HCT116 (cell line): Measurements from ENCODE around the gene ITGA4. TPM values are rescaled to one million over a fixed set of nuclear protein-coding genes. Genes with fewer than 3 reads are reported as not detected.

Source experiments
- ATAC-seq: fragments of 200-7000 bp; cut with Tn5 transposase; 2 replicates; pipeline ENCODE4 v1.9.1; 2020; ENCODE audit warnings: mild to moderate bottlenecking, moderate library complexity
- BruUV-seq: library from RNA; stranded (reverse); fragments of 400-500 nt; replicated peaks from 2 replicates; lab custom pipeline; 2021; lab: Mats Ljungman, UMichigan
- CTCF ChIA-PET: fragments of 300-600 bp; sonication (Branson Sonifier 250); formaldehyde crosslinking; loops from one replicate; lab custom pipeline; 2021; ENCODE audit warnings: antibody characterized with exemption; lab: Charles Lee
- POLR2A ChIA-PET: fragments of 300-600, 350-600 bp; sonication (Branson Sonifier 250); formaldehyde crosslinking; loops from one replicate; lab custom pipeline; 2021; ENCODE audit warnings: antibody characterized with exemption; lab: Charles Lee
- RAD21 ChIA-PET, 2 experiments: fragments of 300-600 bp; sonication (Branson Sonifier 250); formaldehyde crosslinking; loops; one replicate each; lab custom pipeline; 2023; ENCODE audit warnings: low total read pairs in 2 of 2; ENCODE audit not compliant: uncharacterized antibody in 2 of 2, unreplicated experiment in 2 of 2, low non-redundant PET in 1 of 2; lab: Charles Lee
- DNase-seq: peaks from one replicate; pipeline ENCODE4 v3.0.0-alpha.2; 2010; ENCODE audit warnings: low read depth, low spot score
- H2AFZ ChIP-seq: fragments of 200-600 bp; shearing (Covaris generic), sonication (generic); 2 replicates; pipeline ENCODE4 v1.6.1; 2017; ENCODE audit warnings: low read depth, mixed run types, mixed read lengths, antibody characterized with exemption, low read length; ENCODE audit not compliant: poor library complexity, severe bottlenecking
- H3K27ac ChIP-seq: 2 replicates; pipeline ENCODE4 v1.5.1; 2012; ENCODE audit warnings: low read depth, low read length
- H3K27me3 ChIP-seq: fragments of 200-600 bp; sonication (generic); 2 replicates; pipeline ENCODE4 v1.6.1; 2016; ENCODE audit warnings: mixed run types, low read length, mixed read lengths; ENCODE audit not compliant: insufficient read depth
- H3K36me3 ChIP-seq, 2 experiments: fragments of 200-500 bp in 1 of 2; fragments of 200-600 bp in 1 of 2; sonication (Bioruptor generic) in 1 of 2; sonication (generic) in 1 of 2; 2 replicates each; pipeline versions ENCODE4 v1.5.1 to v1.6.1; 2014 to 2016; ENCODE audit warnings: low read length in 2 of 2, inconsistent platforms in 1 of 2, mixed read lengths in 1 of 2, mixed run types in 1 of 2; ENCODE audit not compliant: insufficient read depth in 2 of 2, control insufficient read depth in 1 of 2
- H3K4me1 ChIP-seq, 2 experiments: fragments of 200-600 bp in 1 of 2; sonication (generic) in 1 of 2; 2 replicates each; pipeline versions ENCODE4 v1.5.1 to v1.6.1; 2012 to 2017; ENCODE audit warnings: low read length in 2 of 2, inconsistent platforms in 1 of 2, mild to moderate bottlenecking in 1 of 2, mixed read lengths in 1 of 2, mixed run types in 1 of 2, moderate library complexity in 1 of 2; ENCODE audit not compliant: insufficient read depth in 2 of 2, control insufficient read depth in 1 of 2
- H3K4me2 ChIP-seq: fragments of 200-600 bp; sonication (generic); 2 replicates; pipeline ENCODE4 v1.6.1; 2017; ENCODE audit warnings: mixed run types, low read length, mixed read lengths
- H3K4me3 ChIP-seq, 2 experiments: fragments of 200-600 bp in 1 of 2; sonication (generic) in 1 of 2; replicated peaks in 1 of 2; 2 replicates each; pipeline ENCODE4 v1.5.1; 2011 to 2016; ENCODE audit warnings: low read length in 2 of 2, control low read depth in 1 of 2, low read depth in 1 of 2, mild to moderate bottlenecking in 1 of 2, mixed read lengths in 1 of 2, mixed run types in 1 of 2
- H3K79me2 ChIP-seq: fragments of 200-600 bp; sonication (generic); 2 replicates; pipeline ENCODE4 v1.6.1; 2017; ENCODE audit warnings: mild to moderate bottlenecking, mixed run types, low read length, moderate library complexity, mixed read lengths; ENCODE audit not compliant: insufficient read depth
- H3K9ac ChIP-seq: fragments of 200-600 bp; sonication (generic); 2 replicates; pipeline ENCODE4 v1.6.1; 2016; ENCODE audit warnings: low read length, mixed read lengths
- H3K9me2 ChIP-seq: fragments of 200-600 bp; sonication (generic), shearing (Covaris generic); 2 replicates; pipeline ENCODE4 v1.6.1; 2017; ENCODE audit warnings: mixed run types, mild to moderate bottlenecking, moderate library complexity; ENCODE audit not compliant: insufficient read depth
- H3K9me3 ChIP-seq, 2 experiments: fragments of 200-500 bp in 1 of 2; fragments of 200-600 bp in 1 of 2; sonication (Bioruptor generic) in 1 of 2; sonication (generic) in 1 of 2; 2 replicates each; pipeline ENCODE4 v1.6.1; 2014 to 2017; ENCODE audit warnings: low read length in 2 of 2, mixed read lengths in 2 of 2, inconsistent platforms in 1 of 2, low read depth in 1 of 2, mild to moderate bottlenecking in 1 of 2, mixed run types in 1 of 2, moderate library complexity in 1 of 2; ENCODE audit not compliant: control insufficient read depth in 1 of 2, insufficient read depth in 1 of 2
- H4K20me1 ChIP-seq: fragments of 200-600 bp; sonication (generic), shearing (Covaris generic); 2 replicates; pipeline ENCODE4 v1.6.1; 2017; ENCODE audit warnings: mixed run types, mild to moderate bottlenecking, moderate library complexity; ENCODE audit not compliant: insufficient read depth
- CEBPB ChIP-seq: IDR thresholded peaks from 2 replicates; pipeline ENCODE4 v1.6.1; 2012; ENCODE audit warnings: low read depth
- EGR1 ChIP-seq: IDR thresholded peaks from 2 replicates; pipeline ENCODE4 v1.6.1; 2012; ENCODE audit warnings: low read depth
- EZH2phosphoT487 ChIP-seq: fragments of 200-600 bp; IDR thresholded peaks from 2 replicates; pipeline ENCODE4 v1.6.1; 2018; ENCODE audit warnings: antibody characterized with exemption, borderline replicate concordance
- FOSL1 ChIP-seq: IDR thresholded peaks from 2 replicates; pipeline ENCODE4 v1.6.1; 2012; ENCODE audit warnings: low read depth
- JUND ChIP-seq: IDR thresholded peaks from 2 replicates; pipeline ENCODE4 v1.6.1; 2012
- MAX ChIP-seq: IDR thresholded peaks from 2 replicates; pipeline ENCODE4 v1.6.1; 2012
- RAD21 ChIP-seq: IDR thresholded peaks from 2 replicates; pipeline ENCODE4 v1.6.1; 2012; ENCODE audit warnings: low read depth, mild to moderate bottlenecking
- SP1 ChIP-seq: IDR thresholded peaks from 2 replicates; pipeline ENCODE4 v1.6.1; 2012; ENCODE audit warnings: low read depth
- YY1 ChIP-seq: IDR thresholded peaks from 2 replicates; pipeline ENCODE4 v1.6.1; 2011; ENCODE audit warnings: low read length, low read depth, moderate library complexity, mild to moderate bottlenecking; ENCODE audit not compliant: insufficient replicate concordance; ENCODE audit errors: extremely low read depth
- ZBTB33 ChIP-seq: IDR thresholded peaks from 2 replicates; pipeline ENCODE4 v1.6.1; 2011; ENCODE audit warnings: mild to moderate bottlenecking, low read length, moderate library complexity; ENCODE audit not compliant: insufficient replicate concordance; ENCODE audit errors: extremely low read depth
- ZNF274 ChIP-seq: fragments of 200-500 bp; sonication (Bioruptor generic); IDR thresholded peaks from 2 replicates; pipeline ENCODE4 v1.6.1; 2014; ENCODE audit warnings: mild to moderate bottlenecking, low read depth, low read length, inconsistent platforms
- intact Hi-C: fragments of 100-400 bp; cut with micrococcal nuclease; formaldehyde crosslinking; loops from 2 replicates; pipeline ENCODE4 v1.10.0; 2022
- total RNA-seq: library from RNA; stranded (reverse); gene quantifications from one replicate; pipeline ENCODE4 v1.2.1, GENCODE V29; 2021; ENCODE audit not compliant: unreplicated experiment
- TF ChIP-seq, protein P1 (sequence below): IDR thresholded peaks from 2 replicates; pipeline ENCODE4 v1.6.1; 2012; ENCODE audit warnings: low read depth
- TF ChIP-seq, protein P2 (sequence below): IDR thresholded peaks from 2 replicates; pipeline ENCODE4 v1.6.1; 2012

Gene ITGA4
- total RNA-seq, 1 experiment from 2014 or later, result 0.49 TPM

DNA sequence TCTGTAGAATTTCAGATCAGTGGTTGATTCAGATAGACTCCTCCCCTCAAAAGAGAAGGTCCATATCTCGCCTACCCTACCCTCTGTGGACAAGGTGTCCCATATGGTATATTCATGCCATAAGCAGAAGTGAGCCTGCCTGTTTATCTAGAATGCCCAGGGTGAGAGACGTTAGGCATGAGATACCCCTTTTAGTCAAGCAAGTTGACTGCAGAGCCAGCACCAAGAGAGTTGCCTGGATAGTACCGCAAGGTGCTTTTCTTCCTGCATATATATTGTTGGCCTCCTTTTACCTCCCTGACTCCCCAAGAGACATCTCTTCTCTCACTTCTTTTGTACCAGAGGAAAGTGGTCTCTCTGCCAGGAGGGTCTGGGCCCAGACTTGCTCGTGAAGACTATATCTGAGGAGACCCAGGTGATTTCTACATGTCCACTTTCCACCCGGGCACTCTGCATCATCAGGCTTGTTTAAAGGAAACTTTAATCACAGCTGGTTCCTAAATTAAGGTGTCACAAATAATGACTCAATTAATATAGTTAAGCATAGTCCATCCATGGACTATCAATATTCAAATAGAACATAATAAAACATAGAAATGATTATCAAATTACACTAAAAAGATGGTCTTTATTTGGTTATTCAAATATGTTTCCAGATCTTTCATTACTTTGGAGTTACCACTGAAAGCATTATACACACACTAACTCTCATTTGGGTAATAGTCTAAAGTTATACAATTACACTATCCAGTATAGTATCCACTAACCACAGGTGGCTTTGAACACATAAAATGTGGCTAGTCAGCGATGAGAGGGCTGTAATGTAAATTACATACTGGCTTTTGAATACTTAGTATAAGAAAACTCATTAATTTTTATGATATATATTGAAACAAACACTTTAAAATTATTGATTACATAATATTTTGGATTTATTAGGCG lies 4.1 kb downstream of the ITGA4 start (continued):
- TF ChIP-seq YY1 (no peak), EGR1 (no peak)
- TF ChIP-seq, protein P1, sequence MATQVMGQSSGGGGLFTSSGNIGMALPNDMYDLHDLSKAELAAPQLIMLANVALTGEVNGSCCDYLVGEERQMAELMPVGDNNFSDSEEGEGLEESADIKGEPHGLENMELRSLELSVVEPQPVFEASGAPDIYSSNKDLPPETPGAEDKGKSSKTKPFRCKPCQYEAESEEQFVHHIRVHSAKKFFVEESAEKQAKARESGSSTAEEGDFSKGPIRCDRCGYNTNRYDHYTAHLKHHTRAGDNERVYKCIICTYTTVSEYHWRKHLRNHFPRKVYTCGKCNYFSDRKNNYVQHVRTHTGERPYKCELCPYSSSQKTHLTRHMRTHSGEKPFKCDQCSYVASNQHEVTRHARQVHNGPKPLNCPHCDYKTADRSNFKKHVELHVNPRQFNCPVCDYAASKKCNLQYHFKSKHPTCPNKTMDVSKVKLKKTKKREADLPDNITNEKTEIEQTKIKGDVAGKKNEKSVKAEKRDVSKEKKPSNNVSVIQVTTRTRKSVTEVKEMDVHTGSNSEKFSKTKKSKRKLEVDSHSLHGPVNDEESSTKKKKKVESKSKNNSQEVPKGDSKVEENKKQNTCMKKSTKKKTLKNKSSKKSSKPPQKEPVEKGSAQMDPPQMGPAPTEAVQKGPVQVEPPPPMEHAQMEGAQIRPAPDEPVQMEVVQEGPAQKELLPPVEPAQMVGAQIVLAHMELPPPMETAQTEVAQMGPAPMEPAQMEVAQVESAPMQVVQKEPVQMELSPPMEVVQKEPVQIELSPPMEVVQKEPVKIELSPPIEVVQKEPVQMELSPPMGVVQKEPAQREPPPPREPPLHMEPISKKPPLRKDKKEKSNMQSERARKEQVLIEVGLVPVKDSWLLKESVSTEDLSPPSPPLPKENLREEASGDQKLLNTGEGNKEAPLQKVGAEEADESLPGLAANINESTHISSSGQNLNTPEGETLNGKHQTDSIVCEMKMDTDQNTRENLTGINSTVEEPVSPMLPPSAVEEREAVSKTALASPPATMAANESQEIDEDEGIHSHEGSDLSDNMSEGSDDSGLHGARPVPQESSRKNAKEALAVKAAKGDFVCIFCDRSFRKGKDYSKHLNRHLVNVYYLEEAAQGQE, result no peak

DNA sequence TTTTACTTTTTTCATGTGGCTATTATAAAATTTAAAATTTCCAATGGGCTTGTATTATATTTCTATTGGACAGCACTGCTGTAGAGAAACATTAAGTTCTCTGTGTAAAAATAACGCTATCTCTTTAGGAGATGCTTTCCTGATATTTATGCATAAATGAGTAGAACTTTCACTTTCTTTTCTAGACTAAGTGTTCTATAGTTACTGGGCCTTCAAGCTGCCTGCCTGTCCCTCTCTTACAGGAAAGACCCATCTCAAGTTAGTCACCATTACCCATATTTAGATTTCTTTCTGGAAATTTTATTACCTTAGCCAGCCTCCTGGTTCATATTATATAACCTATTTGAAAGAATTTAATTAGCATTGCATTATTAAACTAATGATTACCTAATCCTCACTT lies 4.8 kb downstream of the ITGA4 start:
- no peak overlapping the region for H3K9ac ChIP-seq
- H2AFZ ChIP-seq, result no peak overlapping the region
- no TSS peak for BruUV-seq
- ChIA-PET CTCF (no interaction called here), POLR2A (no interaction called here), RAD21 (no interaction called here)
- H3K9me3 ChIP-seq, result no peaks in the 10 kb centered on the region
- H3K27ac ChIP-seq, result no peak overlapping the region
- no peaks in the 10 kb centered on the region for H3K9me2 ChIP-seq
- ATAC-seq (no peak), DNase-seq (no peak)
- H3K36me3 ChIP-seq, result no peaks in the 10 kb centered on the region
- H3K4me3 ChIP-seq, result no peak overlapping the region
- H4K20me1 ChIP-seq, result no peaks in the 10 kb centered on the region
- intact Hi-C loops, result loop anchor here (10.0 kb wide), 1 partner anchor 1183 kb away; no protein-coding TSS in a partner anchor
- H3K27me3 ChIP-seq, result no peaks in the 10 kb centered on the region
- H3K79me2 ChIP-seq, result no peaks in the 10 kb centered on the region
- no peaks in the 10 kb centered on the region for H3K4me1 ChIP-seq
- H3K4me2 ChIP-seq, result no peak overlapping the region
- TF ChIP-seq, protein P1, result no peak
- TF ChIP-seq, protein P2, sequence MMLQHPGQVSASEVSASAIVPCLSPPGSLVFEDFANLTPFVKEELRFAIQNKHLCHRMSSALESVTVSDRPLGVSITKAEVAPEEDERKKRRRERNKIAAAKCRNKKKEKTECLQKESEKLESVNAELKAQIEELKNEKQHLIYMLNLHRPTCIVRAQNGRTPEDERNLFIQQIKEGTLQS, result no peak
- TF ChIP-seq SP1, result no peak
- TF ChIP-seq MAX, result no peak
- no peak for TF ChIP-seq ZNF274
- no peak for TF ChIP-seq FOSL1
- no peak for TF ChIP-seq CEBPB
- no peak for TF ChIP-seq RAD21
- no peak for TF ChIP-seq EGR1
- TF ChIP-seq EZH2phosphoT487, result no peak
- no peak for TF ChIP-seq JUND
- TF ChIP-seq ZBTB33, result no peak
